H1 (cell line): ENCODE measurements around the gene TTPAL. TPM values are rescaled to one million over a fixed set of nuclear protein-coding genes. Genes with fewer than 3 reads are reported as not detected.

Experiments
- ASH2L ChIP-seq: fragments of 200-600, 300-600 bp; sonication (generic); IDR thresholded peaks from one replicate; pipeline ENCODE4 v1.7.1; 2017; ENCODE audit warnings: low read length
- BRCA1 ChIP-seq: IDR thresholded peaks from 2 replicates; pipeline ENCODE4 v1.6.1; 2012; ENCODE audit warnings: low read depth, low read length, improper control_type of control experiment
- CBX8 ChIP-seq: fragments of 300-800, 300-1000 bp; sonication (generic); IDR thresholded peaks from 2 replicates; pipeline ENCODE4 v1.7.1; 2016; ENCODE audit warnings: low read depth, low read length, borderline replicate concordance
- CTBP2 ChIP-seq: IDR thresholded peaks from 2 replicates; pipeline ENCODE4 v1.7.0; 2011; ENCODE audit warnings: borderline replicate concordance, mild to moderate bottlenecking, moderate library complexity, mixed read lengths, low read length; ENCODE audit not compliant: insufficient read depth, insufficient read length
- E2F6 ChIP-seq: IDR thresholded peaks from 2 replicates; pipeline ENCODE4 v1.6.1; 2012; ENCODE audit warnings: inconsistent platforms
- HDAC6 ChIP-seq: IDR thresholded peaks from one replicate; pipeline ENCODE4 v1.7.1; 2012; ENCODE audit warnings: low read depth, mild to moderate bottlenecking, inconsistent platforms, low read length, moderate library complexity
- JUN ChIP-seq: IDR thresholded peaks from 2 replicates; pipeline ENCODE4 v1.6.1; 2011; ENCODE audit warnings: low read depth, mild to moderate bottlenecking, improper control_type of control experiment, low read length
- KDM1A ChIP-seq: fragments of 200-600, 300-600 bp; sonication (generic); IDR thresholded peaks from 2 replicates; pipeline ENCODE4 v1.7.1; 2016; ENCODE audit warnings: mild to moderate bottlenecking, low read length, borderline replicate concordance
- MAFK ChIP-seq: IDR thresholded peaks from 2 replicates; pipeline ENCODE4 v1.6.1; 2012; ENCODE audit warnings: low read depth, mild to moderate bottlenecking, improper control_type of control experiment, low read length
- NANOG ChIP-seq: IDR thresholded peaks from 2 replicates; pipeline ENCODE4 v1.6.1; 2011; ENCODE audit warnings: low read length, low read depth, mild to moderate bottlenecking, inconsistent platforms; ENCODE audit not compliant: insufficient read depth, poor library complexity, severe bottlenecking
- NRF1 ChIP-seq: IDR thresholded peaks from 2 replicates; pipeline ENCODE4 v1.6.1; 2011; ENCODE audit warnings: mild to moderate bottlenecking, low read depth, low read length, improper control_type of control experiment
- PHF8 ChIP-seq: fragments of 200-600 bp; sonication (generic); conservative IDR thresholded peaks from 2 replicates; pipeline ENCODE4 v1.7.1; 2012; ENCODE audit warnings: low read depth, mild to moderate bottlenecking, inconsistent platforms, low read length, moderate library complexity
- POLR2A ChIP-seq, 2 experiments: IDR thresholded peaks; 1 replicate in 1 of 2; 2 replicates in 1 of 2; pipeline ENCODE4 v1.6.1; 2011; ENCODE audit warnings: low read depth in 2 of 2, low read length in 2 of 2, mild to moderate bottlenecking in 2 of 2; ENCODE audit errors: control extremely low read depth in 1 of 2
- RAD21 ChIP-seq, 2 experiments: IDR thresholded peaks in 1 of 2; conservative IDR thresholded peaks in 1 of 2; 2 replicates each; pipeline ENCODE4 v1.6.1; 2011; ENCODE audit warnings: low read depth in 2 of 2, low read length in 2 of 2, improper control_type of control experiment in 1 of 2, inconsistent platforms in 1 of 2, mild to moderate bottlenecking in 1 of 2, moderate library complexity in 1 of 2
- RFX5 ChIP-seq: IDR thresholded peaks from 2 replicates; pipeline ENCODE4 v1.6.1; 2011; ENCODE audit warnings: low read depth, low read length, improper control_type of control experiment, borderline replicate concordance
- RXRA ChIP-seq: IDR thresholded peaks from 2 replicates; pipeline ENCODE4 v1.6.1; 2011; ENCODE audit warnings: low read depth, mild to moderate bottlenecking, low read length, moderate library complexity; ENCODE audit not compliant: insufficient read depth
- SAP30 ChIP-seq: fragments of 300-600 bp; sonication (generic); IDR thresholded peaks from 2 replicates; pipeline ENCODE4 v1.7.1; 2012; ENCODE audit warnings: low read length, moderate library complexity, mild to moderate bottlenecking, inconsistent platforms; ENCODE audit not compliant: insufficient read depth, insufficient replicate concordance
- SIX5 ChIP-seq: IDR thresholded peaks from 2 replicates; pipeline ENCODE4 v1.6.1; 2011; ENCODE audit warnings: mild to moderate bottlenecking, low read depth, low read length
- SP4 ChIP-seq: IDR thresholded peaks from 2 replicates; pipeline ENCODE4 v1.6.1; 2012; ENCODE audit warnings: low read length, inconsistent platforms
- SUZ12 ChIP-seq: fragments of 200-600 bp; sonication (generic); IDR thresholded peaks from 2 replicates; pipeline ENCODE4 v1.6.1; 2012; ENCODE audit warnings: mild to moderate bottlenecking, inconsistent platforms, low read length, moderate library complexity, mixed read lengths
- TBP ChIP-seq: IDR thresholded peaks from 2 replicates; pipeline ENCODE4 v1.6.1; 2011; ENCODE audit warnings: low read depth, low read length, improper control_type of control experiment
- USF2 ChIP-seq: IDR thresholded peaks from 2 replicates; pipeline ENCODE4 v1.6.1; 2011; ENCODE audit warnings: low read length, improper control_type of control experiment
- polyA plus RNA-seq, 7 experiments: library from polyadenylated mRNA; depleted of rRNA in 3 of 7; stranded (reverse) in 5 of 7; unstranded in 2 of 7; fragments of >200 nt in 5 of 7; fragments of 200-250 nt in 2 of 7; gene quantifications; 1 replicate in 5 of 7; 2 replicates in 1 of 7; 4 replicates in 1 of 7; pipeline versions ENCODE4 v1.2.1 to v1.2.3, GENCODE V29; 2011 to 2013; ENCODE audit warnings: missing spikeins in 2 of 7, mixed read lengths in 2 of 7
- total RNA-seq: library from RNA; stranded (reverse); fragmentation: NEBNext Ultra II Directional; extraction: Animal tissue kit (Norgen Biotek cat#: 25700); gene quantifications from 2 replicates; pipeline ENCODE4 v1.2.1, GENCODE V29; 2021

TTPAL gene
- total and polyA plus RNA-seq, 2 of the 8 experiments (the other 6 are each of a cell fraction or from before 2014, with no cell fraction given), result 2.8 to 14.0 TPM

- TF ChIP-seq E2F6, result peak; percentile 43
- no peak for TF ChIP-seq SUZ12
- TF ChIP-seq PHF8, result peak; percentile 99
- peak; percentile 19 for TF ChIP-seq NANOG
- TF ChIP-seq CBX8, result no peak
- no peak for TF ChIP-seq USF2
- peak in 1 of 2 experiments; percentile 12; a peak in 1 of 4 replicates for TF ChIP-seq RAD21 (IDR thresholded peaks at IDR 0.05 in 1 of 2, conservative IDR thresholded peaks at IDR 0.05 in 1 of 2; ENCODE audit: low read depth in 2 of 2, low read length in 2 of 2)
- TF ChIP-seq CTBP2, result no peak
- no peak for TF ChIP-seq MAFK
- no peak for TF ChIP-seq RXRA
- TF ChIP-seq HDAC6, result no peak
- TF ChIP-seq POLR2A (IDR thresholded peaks at IDR 0.05; ENCODE audit: control extremely low read depth in 1 of 2, low read depth in 2 of 2, low read length in 2 of 2), result peak; percentile 61 to 84
- peak; percentile 43 for TF ChIP-seq NRF1
- peak; percentile 87 for TF ChIP-seq ASH2L
- no peak for TF ChIP-seq RFX5
- TF ChIP-seq SAP30, result peak; percentile 79
- TF ChIP-seq KDM1A, result no peak
- no peak for TF ChIP-seq JUN
- peak; percentile 43; the same call in 1 of the 2 replicates for TF ChIP-seq TBP
- TF ChIP-seq SP4, result no peak
- TF ChIP-seq SIX5, result no peak
- TF ChIP-seq BRCA1, result no peak
Observed at GRCh38 chr20:44475694-44476560, at the start of gene TTPAL (continued).
